ENCODE results near the gene IL7R. TPM values are rescaled to one million over a fixed set of nuclear protein-coding genes. Genes with fewer than 3 reads are reported as not detected.

The IL7R gene
- total and polyA plus RNA-seq, 10 of the 15 experiments (the other 5 are each of a cell fraction or from before 2014, with no cell fraction given) = 0.40 to 21.1 (median 0.85) TPM

DNA sequence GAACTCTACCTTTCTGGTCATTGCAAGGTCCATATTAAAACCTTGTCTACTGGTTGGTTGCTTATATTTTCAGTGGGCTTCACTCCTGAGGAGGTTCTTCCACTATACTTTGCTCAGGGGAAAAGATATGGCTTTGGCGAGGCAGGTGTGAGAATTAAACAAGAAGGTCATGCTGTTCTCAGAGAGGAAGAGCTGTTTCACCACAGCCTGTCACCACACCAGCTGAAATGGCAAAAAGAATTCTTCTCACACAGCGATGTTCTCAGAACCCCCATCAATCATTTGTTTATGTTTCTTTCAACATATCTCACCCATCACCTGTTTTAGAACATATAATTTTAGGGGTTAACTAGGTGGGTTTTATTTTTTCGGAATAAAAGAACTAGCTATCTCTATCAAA is 43.1 kb downstream of the IL7R start (continued):
- 0 out of 4 replicates have a peak, but pooled peaks of 1 of the 2 experiments have one; percentile 27 for TF ChIP-seq EP300 (IDR thresholded peaks at IDR 0.05; ENCODE audit: borderline replicate concordance in 1 of 2, control insufficient read depth in 1 of 2, low read depth in 2 of 2, low read length in 2 of 2)
- TF ChIP-seq, protein P1, sequence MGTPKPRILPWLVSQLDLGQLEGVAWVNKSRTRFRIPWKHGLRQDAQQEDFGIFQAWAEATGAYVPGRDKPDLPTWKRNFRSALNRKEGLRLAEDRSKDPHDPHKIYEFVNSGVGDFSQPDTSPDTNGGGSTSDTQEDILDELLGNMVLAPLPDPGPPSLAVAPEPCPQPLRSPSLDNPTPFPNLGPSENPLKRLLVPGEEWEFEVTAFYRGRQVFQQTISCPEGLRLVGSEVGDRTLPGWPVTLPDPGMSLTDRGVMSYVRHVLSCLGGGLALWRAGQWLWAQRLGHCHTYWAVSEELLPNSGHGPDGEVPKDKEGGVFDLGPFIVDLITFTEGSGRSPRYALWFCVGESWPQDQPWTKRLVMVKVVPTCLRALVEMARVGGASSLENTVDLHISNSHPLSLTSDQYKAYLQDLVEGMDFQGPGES (IDR thresholded peaks at IDR 0.05) = no peak
- no peak for TF ChIP-seq JUND (IDR thresholded peaks at IDR 0.05; ENCODE audit: low read depth, low read length)
- TF ChIP-seq, protein P2, sequence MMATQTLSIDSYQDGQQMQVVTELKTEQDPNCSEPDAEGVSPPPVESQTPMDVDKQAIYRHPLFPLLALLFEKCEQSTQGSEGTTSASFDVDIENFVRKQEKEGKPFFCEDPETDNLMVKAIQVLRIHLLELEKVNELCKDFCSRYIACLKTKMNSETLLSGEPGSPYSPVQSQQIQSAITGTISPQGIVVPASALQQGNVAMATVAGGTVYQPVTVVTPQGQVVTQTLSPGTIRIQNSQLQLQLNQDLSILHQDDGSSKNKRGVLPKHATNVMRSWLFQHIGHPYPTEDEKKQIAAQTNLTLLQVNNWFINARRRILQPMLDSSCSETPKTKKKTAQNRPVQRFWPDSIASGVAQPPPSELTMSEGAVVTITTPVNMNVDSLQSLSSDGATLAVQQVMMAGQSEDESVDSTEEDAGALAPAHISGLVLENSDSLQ (IDR thresholded peaks at IDR 0.05) = peak; percentile 87
- no peak for TF ChIP-seq HCFC1 (IDR thresholded peaks at IDR 0.05; ENCODE audit: low read length)
- no peak for TF ChIP-seq EZH2 (IDR thresholded peaks at IDR 0.05; ENCODE audit: borderline replicate concordance, control insufficient read depth, low read depth, low read length)
- TF ChIP-seq PML (IDR thresholded peaks at IDR 0.05; ENCODE audit: low read length) = no peak
- TF ChIP-seq TCF12 (IDR thresholded peaks at IDR 0.05; ENCODE audit: low read depth, low read length) = peak; percentile 78
- no peak for TF ChIP-seq SREBF1 (IDR thresholded peaks at IDR 0.05; ENCODE audit: low read length)
- TF ChIP-seq, protein P3, sequence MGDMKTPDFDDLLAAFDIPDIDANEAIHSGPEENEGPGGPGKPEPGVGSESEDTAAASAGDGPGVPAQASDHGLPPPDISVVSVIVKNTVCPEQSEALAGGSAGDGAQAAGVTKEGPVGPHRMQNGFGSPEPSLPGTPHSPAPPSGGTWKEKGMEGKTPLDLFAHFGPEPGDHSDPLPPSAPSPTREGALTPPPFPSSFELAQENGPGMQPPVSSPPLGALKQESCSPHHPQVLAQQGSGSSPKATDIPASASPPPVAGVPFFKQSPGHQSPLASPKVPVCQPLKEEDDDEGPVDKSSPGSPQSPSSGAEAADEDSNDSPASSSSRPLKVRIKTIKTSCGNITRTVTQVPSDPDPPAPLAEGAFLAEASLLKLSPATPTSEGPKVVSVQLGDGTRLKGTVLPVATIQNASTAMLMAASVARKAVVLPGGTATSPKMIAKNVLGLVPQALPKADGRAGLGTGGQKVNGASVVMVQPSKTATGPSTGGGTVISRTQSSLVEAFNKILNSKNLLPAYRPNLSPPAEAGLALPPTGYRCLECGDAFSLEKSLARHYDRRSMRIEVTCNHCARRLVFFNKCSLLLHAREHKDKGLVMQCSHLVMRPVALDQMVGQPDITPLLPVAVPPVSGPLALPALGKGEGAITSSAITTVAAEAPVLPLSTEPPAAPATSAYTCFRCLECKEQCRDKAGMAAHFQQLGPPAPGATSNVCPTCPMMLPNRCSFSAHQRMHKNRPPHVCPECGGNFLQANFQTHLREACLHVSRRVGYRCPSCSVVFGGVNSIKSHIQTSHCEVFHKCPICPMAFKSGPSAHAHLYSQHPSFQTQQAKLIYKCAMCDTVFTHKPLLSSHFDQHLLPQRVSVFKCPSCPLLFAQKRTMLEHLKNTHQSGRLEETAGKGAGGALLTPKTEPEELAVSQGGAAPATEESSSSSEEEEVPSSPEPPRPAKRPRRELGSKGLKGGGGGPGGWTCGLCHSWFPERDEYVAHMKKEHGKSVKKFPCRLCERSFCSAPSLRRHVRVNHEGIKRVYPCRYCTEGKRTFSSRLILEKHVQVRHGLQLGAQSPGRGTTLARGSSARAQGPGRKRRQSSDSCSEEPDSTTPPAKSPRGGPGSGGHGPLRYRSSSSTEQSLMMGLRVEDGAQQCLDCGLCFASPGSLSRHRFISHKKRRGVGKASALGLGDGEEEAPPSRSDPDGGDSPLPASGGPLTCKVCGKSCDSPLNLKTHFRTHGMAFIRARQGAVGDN (IDR thresholded peaks at IDR 0.05) = no peak; the same call in 1 of the 2 replicates
- 0 out of 2 replicates have a peak, but pooled peaks have one; percentile 27 for TF ChIP-seq MXI1 (IDR thresholded peaks at IDR 0.05; ENCODE audit: low read depth, low read length)
- peak; percentile 18 to 49; a peak in 2 of 4 replicates for TF ChIP-seq IKZF2 (IDR thresholded peaks at IDR 0.05)
- TF ChIP-seq CREM (IDR thresholded peaks at IDR 0.05; ENCODE audit: low read depth) = no peak
- no peak for TF ChIP-seq JUNB (IDR thresholded peaks at IDR 0.05)
- no peak for TF ChIP-seq POLR2A (IDR thresholded peaks at IDR 0.05; ENCODE audit: low read depth, low read length)
- TF ChIP-seq ZNF622 (IDR thresholded peaks at IDR 0.05) = no peak
- TF ChIP-seq CHD1 (IDR thresholded peaks at IDR 0.05; ENCODE audit: low read depth, low read length) = no peak
- no peak for TF ChIP-seq MYC (IDR thresholded peaks at IDR 0.05; ENCODE audit: insufficient read depth, insufficient read length, insufficient replicate concordance, low read length, severe bottlenecking)
- TF ChIP-seq TCF3 (IDR thresholded peaks at IDR 0.05; ENCODE audit: borderline replicate concordance, insufficient read depth, low read depth, low read length) = 0 out of 2 replicates have a peak, but pooled peaks have one; percentile 64
- no peak for TF ChIP-seq CHD4 (IDR thresholded peaks at IDR 0.05)
- TF ChIP-seq, protein P4, sequence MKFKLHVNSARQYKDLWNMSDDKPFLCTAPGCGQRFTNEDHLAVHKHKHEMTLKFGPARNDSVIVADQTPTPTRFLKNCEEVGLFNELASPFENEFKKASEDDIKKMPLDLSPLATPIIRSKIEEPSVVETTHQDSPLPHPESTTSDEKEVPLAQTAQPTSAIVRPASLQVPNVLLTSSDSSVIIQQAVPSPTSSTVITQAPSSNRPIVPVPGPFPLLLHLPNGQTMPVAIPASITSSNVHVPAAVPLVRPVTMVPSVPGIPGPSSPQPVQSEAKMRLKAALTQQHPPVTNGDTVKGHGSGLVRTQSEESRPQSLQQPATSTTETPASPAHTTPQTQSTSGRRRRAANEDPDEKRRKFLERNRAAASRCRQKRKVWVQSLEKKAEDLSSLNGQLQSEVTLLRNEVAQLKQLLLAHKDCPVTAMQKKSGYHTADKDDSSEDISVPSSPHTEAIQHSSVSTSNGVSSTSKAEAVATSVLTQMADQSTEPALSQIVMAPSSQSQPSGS (IDR thresholded peaks at IDR 0.05; ENCODE audit: low read length) = peak; percentile 77
- TF ChIP-seq ESRRA (IDR thresholded peaks at IDR 0.05; ENCODE audit: low read length) = no peak
- TF ChIP-seq SPI1 (IDR thresholded peaks at IDR 0.05; ENCODE audit: borderline replicate concordance, insufficient read depth, low read depth, low read length) = peak; percentile 33; the same call in 1 of the 2 replicates
- no peak for TF ChIP-seq NR2C1 (IDR thresholded peaks at IDR 0.05)

Measured in GM12878 (cell line).